Activated CD4-positive, alpha-beta T cell treated with anti-CD3 and anti-CD28 coated beads for 36 hours (primary cell): Measurements from ENCODE around the gene PTCD2. TPM values are rescaled to one million over a fixed set of nuclear protein-coding genes. Genes with fewer than 3 reads are reported as not detected.
"Not testable (repeated sequence)": the region's sequence is repeated elsewhere in the genome, so short reads cannot be mapped to it uniquely, and the experiment has no call there.

Experiments
- ATAC-seq: fragments of 200-7000 bp; cut with Tn5 transposase; one replicate; pipeline ENCODE4 v1.10.0; 2021; ENCODE audit warnings: mild to moderate bottlenecking, moderate library complexity
- CTCF ChIA-PET: fragments of 350-600 bp; sonication (Branson Sonifier 250); formaldehyde crosslinking; loops from one replicate; lab custom pipeline; 2021; ENCODE audit warnings: antibody characterized with exemption; lab: Charles Lee
- POLR2A ChIA-PET: fragments of 350-600 bp; sonication (Branson Sonifier 250); formaldehyde crosslinking; loops from one replicate; lab custom pipeline; 2021; ENCODE audit warnings: antibody characterized with exemption, inconsistent platforms; lab: Charles Lee
- DNase-seq: peaks from one replicate; pipeline ENCODE4 v3.0.0-alpha.2; 2020
- H3K27ac Mint-ChIP-seq: one replicate; pipeline ENCODE4 v1.8.0; 2021; ENCODE audit warnings: mixed read lengths
- H3K27me3 Mint-ChIP-seq: one replicate; pipeline ENCODE4 v1.8.0; 2021; ENCODE audit warnings: mixed read lengths
- H3K36me3 Mint-ChIP-seq: one replicate; pipeline ENCODE4 v1.8.0; 2021; ENCODE audit warnings: low read depth, mixed read lengths
- H3K4me1 Mint-ChIP-seq: one replicate; pipeline ENCODE4 v1.8.0; 2021; ENCODE audit warnings: mixed read lengths
- H3K4me3 Mint-ChIP-seq: one replicate; pipeline ENCODE4 v1.8.0; 2021; ENCODE audit warnings: mild to moderate bottlenecking, moderate library complexity, mixed read lengths
- H3K9me3 Mint-ChIP-seq: one replicate; pipeline ENCODE4 v1.8.0; 2021; ENCODE audit warnings: low read depth, mixed read lengths
- intact Hi-C, 2 experiments: fragments of 100-400 bp; cut with DNase I in 1 of 2; cut with micrococcal nuclease in 1 of 2; formaldehyde crosslinking; loops; one replicate each; pipeline versions ENCODE4 v1.14.2 to v1.15.1; 2022 to 2024; cut with DNase I, micrococcal nuclease
- total RNA-seq, 2 experiments: library from RNA; stranded (reverse); gene quantifications; one replicate each; pipeline ENCODE4 v1.2.3, GENCODE V29; 2021

The PTCD2 gene
- total RNA-seq, 2 experiments from 2014 or later: 10.4 to 14.1 TPM

DNA sequence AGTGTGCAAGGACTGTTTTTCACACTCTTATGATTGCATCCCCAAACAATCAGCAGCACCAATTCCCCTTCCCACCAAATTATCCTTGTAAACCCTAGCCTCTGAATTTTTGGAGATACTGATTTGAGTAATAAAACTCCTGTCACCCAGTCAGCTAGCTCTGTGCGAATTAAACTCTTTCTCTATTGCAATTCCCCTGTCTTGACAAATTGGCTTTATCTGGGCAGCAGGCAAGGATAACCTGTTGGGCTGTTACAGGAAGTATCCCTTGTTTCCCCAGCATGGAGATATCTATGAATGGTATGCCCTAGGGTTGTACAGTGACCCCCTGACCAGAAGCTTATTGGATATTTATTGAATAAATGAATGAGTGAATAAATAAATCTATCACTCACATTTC, 80.8 kb downstream of the PTCD2 start:
- Mint-ChIP-seq H3K36me3 (no peaks in the 10 kb centered on the region), H3K4me3 (no peak overlapping the region), H3K27me3 (peaks cover 14% of the 10 kb centered on the region), H3K4me1 (no peaks in the 10 kb centered on the region), H3K9me3 (peaks cover 22% of the 10 kb centered on the region), H3K27ac (no peak overlapping the region)
- ChIA-PET CTCF (interaction anchor here (1.1 kb wide), 1 partner anchor 359 kb away, joined by 3 read pairs; no protein-coding TSS in a partner anchor), POLR2A (no interaction called here)
- ATAC-seq (no peak), DNase-seq (no peak)
- intact Hi-C loops: loop anchor here in 1 of 2 experiments (10.0 kb wide), 1 partner anchor 124 kb away; no protein-coding TSS in a partner anchor

DNA sequence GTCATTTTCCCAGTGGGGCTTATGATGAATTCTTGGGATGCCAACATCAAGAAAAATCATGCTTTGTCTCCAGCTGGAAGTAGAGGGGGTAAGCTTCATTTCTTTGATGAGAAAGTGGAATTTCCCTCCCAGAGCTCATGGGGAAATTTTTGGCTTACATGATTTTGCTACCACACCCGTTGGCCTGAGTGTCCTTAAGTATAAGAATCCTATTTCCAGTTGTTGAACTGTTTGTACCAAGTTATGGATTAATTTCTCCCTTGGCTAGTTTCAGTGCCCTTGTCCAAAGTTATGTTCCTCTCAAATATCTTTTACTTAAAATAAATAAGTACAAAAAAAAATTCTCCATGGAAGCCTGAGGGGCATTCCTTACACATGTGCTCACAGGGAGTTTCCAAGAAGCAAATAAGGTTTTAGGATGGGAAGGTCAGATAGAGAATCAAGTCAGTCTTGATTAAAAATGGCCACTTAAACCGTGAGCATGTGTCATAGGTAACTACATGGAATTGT, 82.3 kb downstream of the PTCD2 start:
- Mint-ChIP-seq H3K27me3 (peaks cover 16% of the 10 kb centered on the region), H3K4me3 (no peak overlapping the region), H3K9me3 (peaks cover 22% of the 10 kb centered on the region), H3K4me1 (no peaks in the 10 kb centered on the region), H3K27ac (no peak overlapping the region), H3K36me3 (no peaks in the 10 kb centered on the region)
- CTCF ChIA-PET: interaction anchor here (0.7 to 1.1 kb wide), 4 partner anchors 8 to 46 kb away, joined by 3 to 4 read pairs (median 3); no protein-coding TSS in a partner anchor
- no peak for ATAC-seq
- POLR2A ChIA-PET: no interaction called here
- intact Hi-C loops: loop anchor here in 1 of 2 experiments (10.0 kb wide), 1 partner anchor 122 kb away; no protein-coding TSS in a partner anchor
- no peak for DNase-seq

DNA sequence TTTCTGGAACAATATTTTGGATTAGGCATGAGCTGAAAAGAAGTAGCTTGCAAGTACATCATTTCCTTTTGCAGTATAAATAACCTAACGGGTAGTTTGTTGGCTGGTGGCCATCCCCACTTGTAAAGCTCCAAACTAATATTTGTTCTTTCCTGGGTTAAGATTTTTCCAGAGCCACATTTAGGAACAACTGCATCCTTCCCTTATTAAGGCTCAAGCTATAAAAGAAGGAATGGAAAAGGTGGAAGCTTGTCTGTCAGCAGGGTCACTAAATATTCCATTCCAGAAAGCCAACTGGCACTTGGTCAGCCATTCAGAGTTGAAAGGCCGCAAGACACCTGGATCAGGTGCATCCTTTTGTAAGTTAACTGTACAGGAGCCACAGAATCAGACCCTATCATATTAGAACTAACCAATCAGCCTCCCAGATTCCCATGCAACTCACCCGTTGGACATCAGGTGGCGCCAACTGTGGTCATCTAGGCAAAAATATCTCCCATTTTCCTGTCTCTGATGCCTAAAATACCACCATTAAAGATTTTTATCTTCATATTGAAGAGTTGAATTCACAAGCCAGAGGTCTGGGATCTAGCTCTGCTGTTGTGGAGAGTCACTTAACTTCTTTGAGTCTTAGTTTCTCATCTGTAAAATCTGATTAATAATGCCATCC, 82.9 kb downstream of the PTCD2 start:
- CTCF ChIA-PET: interaction anchor here (0.5 to 1.3 kb wide), 5 partner anchors 9 to 367 kb away, joined by 3 to 4 read pairs (median 3); no protein-coding TSS in a partner anchor
- DNase-seq: peak; percentile 7

DNA sequence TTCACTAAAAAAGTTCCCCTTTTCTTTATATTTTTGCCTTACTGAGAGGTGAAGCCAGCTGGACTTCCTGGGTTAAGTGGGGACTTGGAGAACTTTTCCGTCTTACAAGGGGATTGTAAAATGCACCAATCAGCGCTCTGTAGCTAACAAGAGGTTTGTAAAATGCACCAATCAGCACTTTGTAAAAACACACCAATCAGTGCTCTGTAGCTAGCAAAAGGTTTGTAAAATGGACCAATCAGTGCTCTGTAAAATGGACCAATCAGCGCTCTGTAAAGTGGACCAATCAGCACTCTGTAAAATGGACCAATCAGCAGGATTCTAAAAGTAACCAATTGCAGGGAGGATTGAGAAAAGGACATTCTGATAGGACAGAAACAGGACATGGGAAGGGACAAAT, 84.6 kb downstream of the PTCD2 start:
- CTCF ChIA-PET: interaction anchor here (0.7 kb wide), 1 partner anchor 49 kb away, joined by 3 read pairs; no protein-coding TSS in a partner anchor
- POLR2A ChIA-PET, H3K4me3 Mint-ChIP-seq, H3K27ac Mint-ChIP-seq, DNase-seq, H3K36me3 Mint-ChIP-seq, ATAC-seq, H3K4me1 Mint-ChIP-seq, H3K27me3 Mint-ChIP-seq: not testable (repeated sequence)
- intact Hi-C loops: loop anchor here in 1 of 2 experiments (10.0 kb wide), 1 partner anchor 120 kb away; no protein-coding TSS in a partner anchor
- peaks cover 22% of the 10 kb centered on the region for H3K9me3 Mint-ChIP-seq

More for the DNA sequence above, 82.9 kb downstream of the PTCD2 start:
- H3K4me1 Mint-ChIP-seq: no peaks in the 10 kb centered on the region
- H3K27me3 Mint-ChIP-seq: peaks cover 12% of the 10 kb centered on the region
- intact Hi-C loops: loop anchor here in 1 of 2 experiments (10.0 kb wide), 1 partner anchor 122 kb away; no protein-coding TSS in a partner anchor
- POLR2A ChIA-PET: no interaction called here
- no peak overlapping the region for H3K27ac Mint-ChIP-seq
- H3K36me3 Mint-ChIP-seq: no peaks in the 10 kb centered on the region
- H3K4me3 Mint-ChIP-seq: no peak overlapping the region
- no peak for ATAC-seq
- peaks cover 22% of the 10 kb centered on the region for H3K9me3 Mint-ChIP-seq

DNA sequence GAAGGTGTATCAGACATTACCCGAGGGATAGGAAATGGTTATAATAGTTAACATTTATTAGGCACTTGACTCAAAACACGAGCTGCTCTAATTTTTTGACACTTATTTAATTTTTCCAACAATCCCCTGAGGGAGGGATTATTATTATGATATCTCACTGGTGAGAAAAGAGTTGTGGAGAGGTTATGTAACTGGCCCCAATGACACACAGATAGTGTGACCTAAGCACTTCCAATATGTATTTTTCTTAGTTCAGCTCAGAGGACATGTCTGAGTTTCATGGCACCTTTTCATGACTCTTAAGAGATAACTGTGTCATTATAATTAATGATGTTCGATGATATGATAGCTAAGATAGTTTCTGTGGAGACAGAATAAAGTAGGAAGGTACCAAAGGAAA, 86.9 kb downstream of the PTCD2 start:
- no peak for ATAC-seq
- ChIA-PET POLR2A (no interaction called here), CTCF (no interaction called here)
- Mint-ChIP-seq H3K27me3 (peaks cover 10% of the 10 kb centered on the region), H3K27ac (no peak overlapping the region), H3K4me1 (no peaks in the 10 kb centered on the region), H3K36me3 (no peaks in the 10 kb centered on the region), H3K4me3 (no peak overlapping the region), H3K9me3 (peaks cover 8% of the 10 kb centered on the region)
- intact Hi-C loops: loop anchor here in 1 of 2 experiments (10.0 kb wide), 1 partner anchor 118 kb away; no protein-coding TSS in a partner anchor
- DNase-seq: no peak

DNA sequence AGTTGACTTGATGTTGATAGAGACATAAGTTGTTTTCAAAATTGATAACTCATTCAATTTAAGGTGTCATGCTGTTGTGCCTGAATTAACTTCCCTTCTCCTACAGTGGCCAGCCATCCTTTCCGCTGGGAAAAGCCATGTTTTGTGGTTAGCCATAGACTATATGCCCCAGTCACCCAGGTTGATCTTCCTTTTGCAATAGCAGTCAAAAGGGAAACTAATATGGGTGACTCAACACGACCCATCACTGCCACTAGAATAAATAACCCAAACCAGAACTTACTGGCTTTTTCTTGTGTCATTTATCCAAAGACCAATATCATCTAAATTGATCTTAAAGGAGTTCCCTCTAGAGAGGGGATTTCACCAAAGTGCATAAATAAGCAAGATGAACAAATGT, 87.4 kb downstream of the PTCD2 start:
- ChIA-PET CTCF (no interaction called here), POLR2A (no interaction called here)
- DNase-seq (no peak), ATAC-seq (no peak)
- no peaks in the 10 kb centered on the region for H3K4me1 Mint-ChIP-seq
- H3K9me3 Mint-ChIP-seq: peaks cover 4% of the 10 kb centered on the region
- H3K27ac Mint-ChIP-seq: no peak overlapping the region
- no peak overlapping the region for H3K4me3 Mint-ChIP-seq
- intact Hi-C loops: loop anchor here in 1 of 2 experiments (10.0 kb wide), 1 partner anchor 117 kb away; no protein-coding TSS in a partner anchor
- peaks cover 10% of the 10 kb centered on the region for H3K27me3 Mint-ChIP-seq
- no peaks in the 10 kb centered on the region for H3K36me3 Mint-ChIP-seq

DNA sequence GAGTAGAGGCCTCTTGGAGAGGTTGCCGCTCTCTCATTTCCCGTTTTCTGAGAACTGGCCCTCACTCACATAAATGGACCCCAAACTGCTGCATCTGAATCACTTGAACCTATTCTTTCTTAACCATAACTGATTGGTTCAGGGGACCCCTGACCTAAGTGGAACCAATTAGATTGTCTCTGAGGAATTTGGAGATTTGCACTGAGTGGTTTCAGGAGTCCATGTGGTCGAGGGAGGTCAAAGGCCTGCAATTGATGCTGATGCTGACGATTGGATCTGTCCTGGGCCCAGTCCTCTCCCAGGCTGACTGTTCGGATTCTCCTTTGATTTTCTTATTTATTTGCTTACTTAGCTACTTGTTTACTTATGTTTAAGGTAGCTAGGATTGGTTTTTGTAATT, 88.0 kb downstream of the PTCD2 start:
- no peak overlapping the region for H3K4me3 Mint-ChIP-seq
- no peaks in the 10 kb centered on the region for H3K36me3 Mint-ChIP-seq
- DNase-seq (no peak), ATAC-seq (no peak)
- peaks cover 10% of the 10 kb centered on the region for H3K27me3 Mint-ChIP-seq
- POLR2A ChIA-PET: no interaction called here
- no peak overlapping the region for H3K27ac Mint-ChIP-seq
- no peaks in the 10 kb centered on the region for H3K4me1 Mint-ChIP-seq
- peaks cover 4% of the 10 kb centered on the region for H3K9me3 Mint-ChIP-seq
- CTCF ChIA-PET: no interaction called here
- intact Hi-C loops: loop anchor here in 1 of 2 experiments (10.0 kb wide), 1 partner anchor 117 kb away; no protein-coding TSS in a partner anchor

DNA sequence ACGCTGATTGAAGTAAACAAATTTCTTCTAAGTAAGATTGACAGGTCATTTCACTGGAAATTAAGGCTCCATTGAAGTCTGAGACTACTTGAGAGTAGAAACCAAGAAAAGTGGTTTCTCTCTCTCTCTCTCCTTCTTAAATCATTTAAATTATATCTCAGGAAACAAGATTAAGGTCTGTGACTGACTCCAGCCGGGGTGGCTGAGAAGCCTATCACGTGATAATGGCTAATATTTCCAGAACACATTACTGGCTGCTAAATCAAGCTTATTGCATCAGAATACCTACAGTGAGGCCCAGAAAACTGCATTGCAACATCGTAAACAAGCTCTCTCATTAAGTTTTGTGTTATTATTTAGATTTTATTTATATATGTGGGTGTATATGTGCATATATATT, 88.4 kb downstream of the PTCD2 start:
- Mint-ChIP-seq H3K9me3 (peaks cover 4% of the 10 kb centered on the region), H3K4me3 (no peak overlapping the region), H3K36me3 (no peaks in the 10 kb centered on the region), H3K27ac (no peak overlapping the region), H3K27me3 (peaks cover 10% of the 10 kb centered on the region), H3K4me1 (no peaks in the 10 kb centered on the region)
- ATAC-seq (no peak), DNase-seq (no peak)
- ChIA-PET CTCF (no interaction called here), POLR2A (no interaction called here)
- intact Hi-C loops: loop anchor here in 1 of 2 experiments (10.0 kb wide), 1 partner anchor 116 kb away; no protein-coding TSS in a partner anchor

DNA sequence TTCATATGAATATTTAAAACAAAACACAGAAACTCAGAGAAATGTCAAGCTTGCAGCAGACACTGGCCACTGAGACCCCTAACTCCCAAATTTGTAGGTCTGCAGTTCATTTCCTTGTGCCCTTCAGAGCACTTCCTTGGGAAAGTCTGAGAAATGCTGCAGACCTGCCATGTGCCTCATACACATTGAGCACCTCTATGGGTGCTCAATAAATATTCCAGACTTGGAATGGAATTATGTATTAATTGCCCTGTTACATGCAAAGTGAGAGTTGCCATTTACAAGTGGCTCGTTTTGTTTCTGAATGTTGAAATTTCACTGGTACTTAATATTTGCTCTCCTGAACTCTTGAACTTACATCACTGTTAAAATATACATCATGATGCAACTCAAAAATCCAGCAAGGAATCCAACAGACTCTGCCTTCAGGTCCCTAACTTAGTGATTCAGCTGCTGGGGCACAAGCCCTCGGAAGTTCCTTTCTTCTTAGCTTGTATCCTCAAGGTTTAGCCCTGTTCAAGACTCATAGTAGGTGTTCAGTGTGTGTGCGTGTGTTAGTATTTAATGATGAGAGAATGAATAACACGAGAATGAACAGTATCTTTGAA, 90.6 kb downstream of the PTCD2 start:
- no peaks in the 10 kb centered on the region for H3K4me1 Mint-ChIP-seq
- H3K27ac Mint-ChIP-seq: no peak overlapping the region
- ChIA-PET POLR2A (interaction anchor here (0.7 kb wide), 1 partner anchor 33 kb away, joined by 3 read pairs; no protein-coding TSS in a partner anchor), CTCF (no interaction called here)
- DNase-seq: no peak
- H3K9me3 Mint-ChIP-seq: no peaks in the 10 kb centered on the region
- no peak overlapping the region for H3K4me3 Mint-ChIP-seq
- ATAC-seq: no peak
- no peaks in the 10 kb centered on the region for H3K36me3 Mint-ChIP-seq
- peaks cover 8% of the 10 kb centered on the region for H3K27me3 Mint-ChIP-seq
- intact Hi-C loops: no loop called here

DNA sequence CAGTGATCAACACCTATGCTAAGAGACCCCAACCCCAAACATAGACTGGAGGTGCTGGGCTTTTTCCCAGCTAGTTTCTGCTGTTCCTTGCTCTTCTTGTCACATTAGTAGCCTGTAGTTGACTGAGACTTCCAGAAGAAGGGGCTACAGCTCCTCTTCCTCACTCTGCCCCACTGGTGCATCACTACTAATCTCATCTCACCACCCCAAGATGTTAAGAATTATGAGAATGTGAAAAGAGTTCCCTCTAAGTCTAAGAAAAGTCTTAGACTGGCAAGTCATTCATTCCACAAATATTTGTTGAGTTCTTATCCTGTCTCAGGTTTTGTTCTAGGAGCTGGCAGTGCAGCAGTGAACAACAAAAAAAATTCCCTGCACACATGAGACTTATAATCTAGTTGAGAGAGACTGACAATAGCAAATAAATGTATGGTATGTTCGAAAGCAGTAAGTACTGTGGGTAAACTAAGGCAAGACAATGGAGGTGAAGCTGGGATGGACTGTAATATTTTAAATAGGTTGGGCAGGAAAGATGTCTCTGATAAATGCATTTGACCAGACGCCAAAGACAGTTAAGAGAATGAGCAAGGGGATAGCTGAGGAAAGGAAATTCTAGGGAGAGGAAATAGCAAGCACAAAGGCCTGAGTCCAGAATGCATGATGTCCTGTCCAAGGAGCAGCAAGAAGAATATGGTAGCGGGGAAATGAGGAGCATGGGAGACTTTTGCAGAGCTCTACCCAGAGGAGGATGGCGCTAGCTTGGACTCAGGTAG, 92.3 kb downstream of the PTCD2 start:
- intact Hi-C loops: no loop called here
- DNase-seq (no peak), ATAC-seq (no peak)
- POLR2A ChIA-PET: interaction anchor here (0.5 kb wide), 1 partner anchor 134 kb away, joined by 3 read pairs; no protein-coding TSS in a partner anchor
- CTCF ChIA-PET: interaction anchor here (0.5 to 1.4 kb wide), 3 partner anchors 10 to 562 kb away, joined by 3 read pairs; no protein-coding TSS in a partner anchor
- H3K36me3 Mint-ChIP-seq: no peaks in the 10 kb centered on the region
- H3K27me3 Mint-ChIP-seq: peaks cover 4% of the 10 kb centered on the region
- no peaks in the 10 kb centered on the region for H3K4me1 Mint-ChIP-seq
- H3K4me3 Mint-ChIP-seq: no peak overlapping the region
- no peaks in the 10 kb centered on the region for H3K9me3 Mint-ChIP-seq
- no peak overlapping the region for H3K27ac Mint-ChIP-seq
